ENCODE measurements around the gene RAPGEF3.
A peak's percentile ranks its signal among the peaks of the same experiment; 100 is the strongest.

GRCh38 chr12:47758834-47759690 is at the start of gene RAPGEF3:
- peak; percentile 97; the same call in 1 of the 2 replicates for TF ChIP-seq PATZ1 (CRISPR knock-in tag; IDR thresholded peaks at IDR 0.05; ENCODE audit: borderline replicate concordance)
- no peak for TF ChIP-seq BACH2 (CRISPR knock-in tag; IDR thresholded peaks at IDR 0.05; ENCODE audit: borderline replicate concordance)
- TF ChIP-seq TCF4 (CRISPR knock-in tag; IDR thresholded peaks at IDR 0.05; ENCODE audit: borderline replicate concordance) = no peak
- TF ChIP-seq POU6F1 (CRISPR knock-in tag; IDR thresholded peaks at IDR 0.05; ENCODE audit: borderline replicate concordance, low read depth) = no peak
- no peak for TF ChIP-seq TSHZ2 (CRISPR knock-in tag; IDR thresholded peaks at IDR 0.05)
- TF ChIP-seq RARB (CRISPR knock-in tag; IDR thresholded peaks at IDR 0.05) = no peak
- TF ChIP-seq SNAI2 (CRISPR knock-in tag; IDR thresholded peaks at IDR 0.05) = no peak
- TF ChIP-seq ZNF8 (CRISPR knock-in tag; IDR thresholded peaks at IDR 0.05) = no peak
- no peak for TF ChIP-seq CREB5 (CRISPR knock-in tag; IDR thresholded peaks at IDR 0.05; ENCODE audit: low read depth)
- no peak for TF ChIP-seq CSRNP3 (CRISPR knock-in tag; IDR thresholded peaks at IDR 0.05)
- TF ChIP-seq ZFP3 (CRISPR knock-in tag; IDR thresholded peaks at IDR 0.05) = no peak
- TF ChIP-seq ZNF70 (CRISPR knock-in tag; IDR thresholded peaks at IDR 0.05) = no peak
- TF ChIP-seq ZFP30 (CRISPR knock-in tag; IDR thresholded peaks at IDR 0.05) = no peak
- TF ChIP-seq ARNTL (CRISPR knock-in tag; IDR thresholded peaks at IDR 0.05; ENCODE audit: borderline replicate concordance, low read depth) = no peak
